Right atrium auricular region (tissue), 2 donors: ENCODE results near the gene C1QTNF8. TPM values are rescaled to one million over a fixed set of nuclear protein-coding genes. Genes with fewer than 3 reads are reported as not detected.

Experiments used
- DNase-seq: peaks from one replicate; pipeline ENCODE4 v3.0.0-alpha.2; 2019; ENCODE audit warnings: low spot score
- H3K27ac ChIP-seq, 2 donors: fragments of 200-600 bp; sonication (generic); 1 replicate in 1 of 2; 2 replicates in 1 of 2; pipeline ENCODE4 v1.5.1; 2016 to 2019
- H3K27me3 ChIP-seq, 2 donors: fragments of 200-600 bp; sonication (generic); one replicate each; pipeline versions ENCODE4 v1.5.1 to v1.6.0; 2017 to 2019
- H3K36me3 ChIP-seq: fragments of 200-600 bp; sonication (generic); one replicate; pipeline ENCODE4 v1.5.1; 2016
- H3K4me1 ChIP-seq, 2 donors: fragments of 200-600 bp; sonication (generic); one replicate each; pipeline versions ENCODE4 v1.5.1 to v1.6.0; 2017 to 2019
- H3K4me3 ChIP-seq, 2 donors: fragments of 200-600 bp; sonication (generic); 1 replicate in 1 of 2; 2 replicates in 1 of 2; pipeline ENCODE4 v1.5.1; 2017 to 2019; ENCODE audit warnings: mild to moderate bottlenecking in 1 of 2, moderate library complexity in 1 of 2
- H3K9me3 ChIP-seq, 2 donors: fragments of 200-600 bp; sonication (generic); one replicate each; pipeline ENCODE4 v1.5.1; 2019
- total RNA-seq, 2 donors: library from RNA; depleted of rRNA; stranded (reverse); fragments of >200 nt; gene quantifications; one replicate each; pipeline ENCODE4 v1.1.0, GENCODE V29; 2016
- TF ChIP-seq, protein P1 (sequence below), 2 donors: fragments of 200-600 bp; sonication (generic); IDR thresholded peaks; one replicate each; pipeline ENCODE4 v1.5.1; 2019; ENCODE audit warnings: antibody characterized with exemption in 2 of 2

Gene C1QTNF8
- total RNA-seq, 2 donors from 2014 or later = not detected

- Histone ChIP-seq H3K27me3 (peaks cover 0 to 26% of the 10 kb centered on the region in 2 donors), H3K4me1 (peaks cover 0 to 3% of the 10 kb centered on the region in 2 donors), H3K27ac (no peak overlapping the region), H3K9me3 (no peaks in the 10 kb centered on the region), H3K4me3 (no peak overlapping the region), H3K36me3 (no peaks in the 10 kb centered on the region)
- no peak for DNase-seq
- TF ChIP-seq, protein P1, sequence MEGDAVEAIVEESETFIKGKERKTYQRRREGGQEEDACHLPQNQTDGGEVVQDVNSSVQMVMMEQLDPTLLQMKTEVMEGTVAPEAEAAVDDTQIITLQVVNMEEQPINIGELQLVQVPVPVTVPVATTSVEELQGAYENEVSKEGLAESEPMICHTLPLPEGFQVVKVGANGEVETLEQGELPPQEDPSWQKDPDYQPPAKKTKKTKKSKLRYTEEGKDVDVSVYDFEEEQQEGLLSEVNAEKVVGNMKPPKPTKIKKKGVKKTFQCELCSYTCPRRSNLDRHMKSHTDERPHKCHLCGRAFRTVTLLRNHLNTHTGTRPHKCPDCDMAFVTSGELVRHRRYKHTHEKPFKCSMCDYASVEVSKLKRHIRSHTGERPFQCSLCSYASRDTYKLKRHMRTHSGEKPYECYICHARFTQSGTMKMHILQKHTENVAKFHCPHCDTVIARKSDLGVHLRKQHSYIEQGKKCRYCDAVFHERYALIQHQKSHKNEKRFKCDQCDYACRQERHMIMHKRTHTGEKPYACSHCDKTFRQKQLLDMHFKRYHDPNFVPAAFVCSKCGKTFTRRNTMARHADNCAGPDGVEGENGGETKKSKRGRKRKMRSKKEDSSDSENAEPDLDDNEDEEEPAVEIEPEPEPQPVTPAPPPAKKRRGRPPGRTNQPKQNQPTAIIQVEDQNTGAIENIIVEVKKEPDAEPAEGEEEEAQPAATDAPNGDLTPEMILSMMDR (IDR thresholded peaks at IDR 0.05) = no peak
Observed at GRCh38 chr16:1074379-1074649, 21.7 kb downstream of the C1QTNF8 start.

GRCh38 chr16:1073566-1074378 lies 22.3 kb downstream of the C1QTNF8 start:
- peak overlapping the region in 1 of 2 donors; percentile 25 for H3K4me3 ChIP-seq
- DNase-seq = no peak
- TF ChIP-seq, protein P1 (IDR thresholded peaks at IDR 0.05) = peak in 1 of 2 donors; percentile 34
- H3K4me1 ChIP-seq = peaks cover 0 to 3% of the 10 kb centered on the region in 2 donors
- H3K9me3 ChIP-seq = no peaks in the 10 kb centered on the region
- H3K27me3 ChIP-seq = peaks cover 0 to 26% of the 10 kb centered on the region in 2 donors
- no peaks in the 10 kb centered on the region for H3K36me3 ChIP-seq
- H3K27ac ChIP-seq = peak overlapping the region in 1 of 2 donors; percentile 61

DNA sequence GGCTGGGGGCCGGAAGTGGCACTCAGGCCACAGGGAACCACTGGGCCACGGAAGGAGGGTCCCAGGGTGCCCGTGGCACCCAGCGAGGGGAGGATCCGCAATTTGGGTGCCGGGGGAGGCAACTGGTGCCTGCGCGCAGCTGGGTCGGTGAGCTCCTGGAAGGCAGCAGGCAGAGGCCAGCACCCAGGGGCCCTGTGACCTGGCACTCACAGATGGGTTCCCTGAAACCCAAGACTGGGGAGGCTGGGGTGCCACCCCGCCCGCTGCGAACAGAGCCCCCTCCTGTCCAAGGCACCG lies 22.8 kb downstream of the C1QTNF8 start:
- no peaks in the 10 kb centered on the region for H3K36me3 ChIP-seq
- DNase-seq = no peak
- TF ChIP-seq, protein P1 (IDR thresholded peaks at IDR 0.05) = no peak
- peaks cover 0 to 3% of the 10 kb centered on the region in 2 donors for H3K4me1 ChIP-seq
- peak overlapping the region; percentile 21 to 61 for H3K27ac ChIP-seq
- peaks cover 0 to 26% of the 10 kb centered on the region in 2 donors for H3K27me3 ChIP-seq
- H3K4me3 ChIP-seq = peak overlapping the region; percentile 10 to 25
- no peaks in the 10 kb centered on the region for H3K9me3 ChIP-seq

DNA sequence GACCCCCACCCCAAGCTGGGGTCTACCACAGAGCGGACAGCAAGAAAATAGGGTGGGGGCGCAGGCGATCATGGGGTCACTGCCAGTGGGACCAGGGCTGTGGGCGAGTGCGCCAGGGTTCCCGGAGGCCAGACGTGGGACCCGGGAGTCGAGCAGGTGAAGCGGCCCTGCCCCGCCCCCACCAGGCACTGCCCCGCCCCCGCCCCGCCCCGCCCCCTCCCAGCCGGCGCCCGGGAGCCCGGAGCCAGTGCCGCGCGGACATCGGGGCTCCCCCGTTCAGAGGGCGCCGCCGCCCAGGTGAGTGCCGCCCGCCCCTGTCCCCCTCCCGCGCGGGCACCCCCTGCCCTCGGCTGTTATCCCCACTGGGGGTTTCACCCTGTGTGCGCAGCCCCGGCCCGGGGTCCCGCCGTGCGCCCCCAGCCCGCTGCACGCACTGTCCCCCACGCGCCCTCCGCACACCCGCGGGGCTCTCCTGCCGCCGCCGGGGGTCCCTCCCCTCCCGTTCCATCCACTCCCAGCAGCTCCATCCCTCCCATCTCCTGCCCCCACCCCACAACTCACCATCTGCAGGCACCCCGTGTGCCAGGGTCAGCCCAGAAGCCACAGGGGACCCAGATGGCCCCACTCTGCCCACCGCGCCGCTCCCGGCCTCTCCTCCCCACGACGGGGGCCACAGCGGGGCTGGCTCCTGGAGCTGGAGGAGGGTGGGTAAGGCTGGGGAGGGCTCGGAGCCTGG lies 23.4 kb downstream of the C1QTNF8 start, which contains the start of gene SSTR5:
TSS of gene SSTR5 (plus strand) at position 222 of the 736 bp plus-strand sequence. CDS start 6,122 bp downstream, outside the sequence.
- H3K4me1 ChIP-seq = peaks cover 0 to 3% of the 10 kb centered on the region in 2 donors
- peak within 1 kb of the TSS; percentile 21 to 61 for H3K27ac ChIP-seq
- no peak for DNase-seq
- peak within 1 kb of the TSS; percentile 10 to 25 for H3K4me3 ChIP-seq
- no peaks in the 10 kb centered on the region for H3K36me3 ChIP-seq
- H3K9me3 ChIP-seq = no peaks in the 10 kb centered on the region
- H3K27me3 ChIP-seq = peaks cover 0 to 26% of the 10 kb centered on the region in 2 donors
- TF ChIP-seq, protein P1 (IDR thresholded peaks at IDR 0.05) = no peak

- H3K4me1 ChIP-seq = peaks cover 0 to 3% of the 10 kb centered on the region in 2 donors
- H3K4me3 ChIP-seq = no peak overlapping the region
- H3K27ac ChIP-seq = no peak overlapping the region
- no peaks in the 10 kb centered on the region for H3K9me3 ChIP-seq
- no peaks in the 10 kb centered on the region for H3K36me3 ChIP-seq
- no peak for DNase-seq
- TF ChIP-seq, protein P1 (IDR thresholded peaks at IDR 0.05) = no peak
- H3K27me3 ChIP-seq = peaks cover 0 to 26% of the 10 kb centered on the region in 2 donors
Observed at GRCh38 chr16:1071561-1072225, 24.4 kb downstream of the C1QTNF8 start.
